ENCODE data around the gene NAP1L4.
A peak's percentile ranks its signal among the peaks of the same experiment; 100 is the strongest.

Gene NAP1L4

GRCh38 chr11:3010004-3010403 is 17.9 kb upstream of the NAP1L4 start:
- no peak for DNase-seq

- DNase-seq: no peak
Observed at GRCh38 chr11:3009481-3009880, 17.4 kb upstream of the NAP1L4 start.

- no peak for DNase-seq
Observed at GRCh38 chr11:3008746-3009336, 16.7 kb upstream of the NAP1L4 start.

GRCh38 chr11:3007404-3008010 is 15.4 kb upstream of the NAP1L4 start:
- DNase-seq: no peak

- no peak for DNase-seq
Observed at GRCh38 chr11:3006505-3007260, 14.6 kb upstream of the NAP1L4 start.

- DNase-seq: no peak
Observed at GRCh38 chr11:3004481-3004880, 12.4 kb upstream of the NAP1L4 start.

- DNase-seq: no peak
Observed at GRCh38 chr11:3003396-3004231, 11.5 kb upstream of the NAP1L4 start.

- no peak for DNase-seq
Observed at GRCh38 chr11:3002871-3003270, 10.7 kb upstream of the NAP1L4 start.

- DNase-seq: no peak
Observed at GRCh38 chr11:3002351-3002861, 10.3 kb upstream of the NAP1L4 start.

GRCh38 chr11:3001496-3001895 is 9.4 kb upstream of the NAP1L4 start:
- no peak for DNase-seq

GRCh38 chr11:3000032-3000961 is 8.2 kb upstream of the NAP1L4 start:
- DNase-seq: peak; percentile 57

- no peak for DNase-seq
Observed at GRCh38 chr11:2999464-2999998, 7.4 kb upstream of the NAP1L4 start.

- DNase-seq: no peak
Observed at GRCh38 chr11:2998073-2998850, 6.1 kb upstream of the NAP1L4 start.

- no peak for DNase-seq
Observed at GRCh38 chr11:2997406-2997805, 5.3 kb upstream of the NAP1L4 start.

- DNase-seq: no peak
Observed at GRCh38 chr11:2996976-2997375, 4.8 kb upstream of the NAP1L4 start.

- no peak for DNase-seq
Observed at GRCh38 chr11:2995893-2996554, 3.9 kb upstream of the NAP1L4 start.

GRCh38 chr11:2995031-2995561 is 3.0 kb upstream of the NAP1L4 start:
- no peak for DNase-seq

GRCh38 chr11:2994336-2994730 is 2.2 kb upstream of the NAP1L4 start:
- DNase-seq: no peak

- no peak for DNase-seq
Observed at GRCh38 chr11:2992997-2993325, 832 bp upstream of the NAP1L4 start.
